Renal cortex interstitium (tissue), 11 donors: Measurements from ENCODE around the gene RAB3C. TPM values are rescaled to one million over a fixed set of nuclear protein-coding genes. Genes with fewer than 3 reads are reported as not detected.
"Not testable (repeated sequence)": the region's sequence is repeated elsewhere in the genome, so short reads cannot be mapped to it uniquely, and the experiment has no call there.

ENCODE experiments used
- DNase-seq, 11 donors: peaks; one replicate each; pipeline ENCODE4 v3.0.0-alpha.2; 2013; ENCODE audit warnings: low read depth in 9 of 11, low spot score in 4 of 11; ENCODE audit errors: extremely low read depth in 1 of 11
- polyA plus RNA-seq, 3 donors: library from polyadenylated mRNA; unstranded; fragments of 120-200 nt; gene quantifications; one replicate each; pipeline ENCODE4 v1.2.1, GENCODE V29; 2013; ENCODE audit not compliant: insufficient read length in 3 of 3

RAB3C gene
- polyA plus RNA-seq, 3 donors = 1.2 TPM

DNA sequence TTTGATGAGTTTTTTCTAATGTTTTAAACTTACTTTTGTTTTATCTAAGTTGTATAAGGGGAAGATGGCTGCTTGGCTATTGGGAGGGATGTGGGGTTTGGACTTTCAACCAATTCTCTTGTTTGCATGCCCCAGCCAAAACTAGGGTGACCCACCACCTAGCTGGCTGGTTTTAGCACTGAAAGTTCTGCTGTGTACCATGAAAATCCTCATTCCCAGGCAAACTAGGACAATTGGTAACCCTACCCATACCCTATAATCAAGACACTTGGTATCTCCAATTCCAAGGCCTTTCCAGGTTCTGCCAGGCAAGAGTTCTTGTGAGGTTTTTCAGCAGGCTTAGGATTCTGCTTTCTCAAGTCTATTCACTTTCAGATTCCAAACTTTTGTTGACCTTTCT, 13.1 kb downstream of the RAB3C start:
- no peak for DNase-seq

DNA sequence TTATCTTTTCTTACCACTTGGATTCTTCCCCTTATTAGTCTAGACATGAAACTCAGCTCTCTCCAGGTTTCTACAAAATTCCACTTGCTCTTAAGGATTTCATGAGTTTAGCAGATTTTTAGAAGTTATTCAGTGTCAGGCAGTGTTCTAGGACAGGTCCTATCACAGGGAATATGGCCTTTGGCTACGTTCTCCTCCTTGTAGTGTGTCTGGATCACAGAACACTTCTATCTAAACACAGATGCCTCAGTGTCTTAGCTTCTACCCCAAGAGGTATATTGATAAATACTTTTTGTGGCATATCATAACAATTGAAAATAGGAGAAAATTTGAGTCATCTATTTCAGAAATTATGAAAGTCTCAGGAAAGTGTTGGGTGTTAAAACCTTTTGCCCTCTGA, 15.6 kb downstream of the RAB3C start:
- no peak for DNase-seq

DNA sequence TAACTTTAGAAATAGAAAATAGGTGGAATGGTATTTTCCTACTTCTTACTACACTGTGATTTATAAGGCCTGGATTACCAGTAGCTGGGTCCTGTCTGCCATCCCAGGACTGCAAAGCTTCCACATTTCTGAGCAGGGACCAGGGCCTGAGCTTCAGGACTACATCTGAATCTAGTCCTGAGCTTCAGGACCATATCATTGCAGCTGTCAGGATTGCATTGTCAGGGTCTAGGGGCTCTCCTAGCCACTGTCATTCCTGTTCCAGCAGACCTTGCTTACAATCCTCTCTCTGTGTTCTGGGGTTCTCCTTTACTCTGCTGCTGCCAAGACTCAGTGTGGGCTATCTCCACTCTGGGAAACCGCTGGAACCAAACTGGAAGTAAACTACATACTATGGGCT, 16.3 kb downstream of the RAB3C start:
- no peak for DNase-seq

DNA sequence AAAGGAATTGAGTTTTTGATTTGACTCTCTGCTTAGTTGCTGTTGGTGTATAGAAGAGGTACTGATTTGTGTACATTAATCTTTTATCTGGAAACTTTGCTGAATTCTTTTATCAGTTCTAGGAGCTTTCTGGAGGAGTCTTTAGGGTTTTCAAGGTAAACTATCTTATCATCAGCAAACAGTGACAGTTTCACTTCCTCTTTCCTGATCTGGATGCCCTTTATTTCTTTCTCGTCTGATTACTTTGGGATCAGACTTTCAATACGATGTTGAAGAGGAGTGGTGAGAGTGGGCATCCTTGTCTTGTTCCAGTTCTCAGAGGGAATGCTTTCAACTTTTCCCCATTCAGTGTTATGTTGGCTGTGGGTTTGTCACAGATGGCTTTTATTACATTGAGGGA, 17.7 kb downstream of the RAB3C start:
- DNase-seq = not testable (repeated sequence)

DNA sequence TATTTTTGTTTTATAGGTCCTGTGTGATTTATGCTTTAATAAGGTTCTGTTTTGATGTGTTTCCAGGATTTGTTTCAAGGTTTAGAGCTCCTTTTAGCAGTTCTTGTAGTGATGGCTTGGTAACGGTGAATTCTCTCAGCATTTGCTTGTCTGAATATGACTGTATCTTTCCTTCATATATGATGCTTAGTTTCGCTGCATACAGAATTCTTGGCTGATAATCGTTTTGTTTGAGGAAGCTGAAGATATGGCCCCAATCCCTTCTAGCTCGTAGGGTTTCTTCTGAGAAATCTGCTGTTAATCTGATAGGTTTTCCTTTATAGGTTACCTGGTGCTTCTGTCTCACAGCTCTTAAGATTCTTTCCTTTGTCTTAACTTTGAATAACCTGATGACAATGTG, 20.0 kb downstream of the RAB3C start:
- not testable (repeated sequence) for DNase-seq

DNA sequence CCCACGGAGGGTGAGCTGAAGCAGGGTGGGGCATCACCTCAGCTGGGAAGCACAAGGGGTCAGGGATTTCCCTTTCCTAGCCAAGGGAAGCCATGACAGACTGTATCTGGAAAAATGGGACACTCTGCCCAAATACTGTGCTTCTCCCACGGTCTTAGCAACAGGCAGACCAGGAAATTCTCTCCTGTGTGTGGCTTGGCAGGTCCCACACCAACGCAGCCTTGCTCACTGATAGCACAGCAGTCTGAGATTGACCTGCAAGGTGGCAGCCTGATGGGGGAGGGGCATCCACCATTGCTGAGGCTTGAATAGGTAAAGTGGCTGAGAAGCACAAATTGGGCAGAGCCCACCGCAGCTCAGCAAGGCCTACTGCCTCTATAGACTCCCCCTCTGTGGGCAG, 23.2 kb downstream of the RAB3C start:
- DNase-seq = no peak

DNA sequence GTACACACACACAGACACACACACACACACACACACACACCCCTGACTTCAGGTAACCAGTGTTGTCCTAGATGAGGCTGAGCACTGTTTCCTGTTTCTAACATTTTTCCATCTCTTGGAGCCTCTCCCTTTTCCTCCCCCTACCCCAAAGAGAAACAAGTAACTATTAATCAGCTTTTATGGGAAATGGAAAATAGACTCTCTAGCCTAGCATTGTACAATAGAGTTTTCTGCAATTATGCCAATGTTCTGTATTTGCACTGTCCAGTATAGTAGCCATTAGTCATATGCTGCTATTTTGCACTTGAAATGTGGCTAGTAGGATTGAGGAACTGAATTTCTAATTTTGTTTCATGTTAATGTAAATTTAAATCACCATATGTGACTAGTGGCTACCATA, 33.1 kb downstream of the RAB3C start:
- DNase-seq = no peak

DNA sequence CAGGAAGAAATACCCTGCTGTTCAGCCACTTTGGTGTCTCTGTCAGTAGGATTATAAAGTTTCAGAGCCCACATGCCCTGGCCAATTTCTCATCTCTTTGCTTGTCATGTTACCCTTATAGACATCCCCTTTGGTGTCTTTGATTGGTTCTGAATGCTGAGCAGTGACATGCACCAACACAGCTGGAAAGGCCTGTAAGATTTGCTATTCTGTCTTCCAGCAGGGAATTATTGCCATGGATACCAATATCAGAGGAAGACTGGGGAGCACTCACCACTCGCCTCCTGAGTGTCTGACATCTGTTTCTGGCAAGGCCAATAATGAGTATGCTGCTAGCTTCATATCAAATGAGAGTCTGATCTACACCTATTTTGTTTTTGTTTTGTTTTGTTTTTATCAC, 34.4 kb downstream of the RAB3C start:
- DNase-seq = no peak

DNA sequence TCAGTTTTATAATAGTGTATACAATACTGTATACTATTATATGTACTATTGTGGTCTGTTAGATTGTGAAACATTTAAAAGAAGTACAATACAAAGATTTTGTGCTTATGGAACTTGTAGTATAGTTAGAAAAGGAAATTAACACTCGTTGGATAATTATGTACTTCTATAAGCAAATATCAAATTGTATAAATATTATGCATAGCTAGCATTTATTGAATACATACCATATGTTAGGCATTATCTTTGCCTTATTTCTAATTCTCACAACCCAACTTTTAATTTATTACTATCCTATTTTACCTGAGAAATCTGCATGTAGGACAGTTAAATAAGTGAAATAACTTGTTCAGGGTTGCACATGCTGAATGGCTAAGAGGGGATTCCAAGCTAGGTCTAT, 37.5 kb downstream of the RAB3C start:
- DNase-seq = no peak

DNA sequence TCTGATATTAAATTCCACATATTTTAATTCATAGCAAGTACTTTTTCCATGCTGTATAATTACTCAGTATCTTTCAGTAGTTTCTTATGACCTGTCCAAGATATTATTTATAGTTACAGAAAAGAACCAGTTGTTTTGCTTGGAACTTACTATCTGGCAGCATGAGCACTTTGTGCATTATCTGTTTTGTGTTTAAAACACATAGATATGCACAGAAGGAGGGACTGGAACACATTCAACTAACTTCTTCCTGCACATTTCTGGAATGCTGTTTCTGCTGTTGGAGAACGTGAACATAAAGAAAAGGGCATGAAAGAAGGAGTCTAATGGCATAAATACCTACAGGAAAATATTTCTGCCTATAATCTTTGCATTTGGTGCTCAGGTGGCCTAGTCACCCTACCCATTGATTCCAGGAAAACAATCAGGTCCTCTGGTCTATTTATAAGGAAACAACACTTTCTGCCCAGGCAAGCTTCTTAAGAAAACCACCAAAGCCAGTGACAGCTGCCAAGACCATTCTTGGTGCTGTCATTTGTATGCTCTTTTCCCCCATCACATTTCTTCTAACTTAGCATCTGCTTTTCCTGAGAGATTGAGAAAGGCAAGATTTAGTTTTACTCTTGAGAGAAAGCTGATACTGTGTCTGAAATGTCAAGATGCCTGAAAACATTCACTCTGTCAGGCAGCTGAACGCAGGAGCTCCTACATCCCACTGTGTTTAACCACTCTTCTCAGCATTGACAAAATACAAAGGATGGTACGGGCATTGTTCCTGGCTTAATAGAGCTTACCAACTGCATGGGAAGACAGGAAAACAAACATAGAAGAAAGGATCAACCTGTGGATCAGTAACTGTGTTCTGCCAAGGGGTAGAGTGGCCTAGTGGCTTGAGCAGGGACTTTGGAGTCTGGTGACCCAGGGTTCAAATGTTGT, 40.3 kb downstream of the RAB3C start:
- DNase-seq = no peak

DNA sequence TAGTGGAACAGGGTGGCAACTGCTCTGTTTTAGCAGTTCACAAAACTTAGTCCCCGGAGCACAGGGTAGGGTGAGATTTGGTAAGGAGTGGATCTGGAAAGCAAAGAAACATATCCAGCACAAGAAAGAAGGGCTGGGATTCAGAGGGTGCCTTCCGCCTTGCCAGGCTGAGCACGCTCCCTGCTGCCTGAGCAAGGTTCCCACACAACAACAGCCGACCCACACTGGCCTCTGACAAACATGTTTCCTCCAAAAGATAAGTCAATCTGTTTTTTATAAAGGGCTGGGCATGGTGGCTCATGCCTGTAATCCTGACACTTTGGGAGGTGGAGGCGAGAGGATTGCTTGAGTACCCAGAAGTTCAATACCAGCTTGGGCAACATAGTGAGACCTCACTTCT, 45.8 kb downstream of the RAB3C start:
- DNase-seq = no peak

DNA sequence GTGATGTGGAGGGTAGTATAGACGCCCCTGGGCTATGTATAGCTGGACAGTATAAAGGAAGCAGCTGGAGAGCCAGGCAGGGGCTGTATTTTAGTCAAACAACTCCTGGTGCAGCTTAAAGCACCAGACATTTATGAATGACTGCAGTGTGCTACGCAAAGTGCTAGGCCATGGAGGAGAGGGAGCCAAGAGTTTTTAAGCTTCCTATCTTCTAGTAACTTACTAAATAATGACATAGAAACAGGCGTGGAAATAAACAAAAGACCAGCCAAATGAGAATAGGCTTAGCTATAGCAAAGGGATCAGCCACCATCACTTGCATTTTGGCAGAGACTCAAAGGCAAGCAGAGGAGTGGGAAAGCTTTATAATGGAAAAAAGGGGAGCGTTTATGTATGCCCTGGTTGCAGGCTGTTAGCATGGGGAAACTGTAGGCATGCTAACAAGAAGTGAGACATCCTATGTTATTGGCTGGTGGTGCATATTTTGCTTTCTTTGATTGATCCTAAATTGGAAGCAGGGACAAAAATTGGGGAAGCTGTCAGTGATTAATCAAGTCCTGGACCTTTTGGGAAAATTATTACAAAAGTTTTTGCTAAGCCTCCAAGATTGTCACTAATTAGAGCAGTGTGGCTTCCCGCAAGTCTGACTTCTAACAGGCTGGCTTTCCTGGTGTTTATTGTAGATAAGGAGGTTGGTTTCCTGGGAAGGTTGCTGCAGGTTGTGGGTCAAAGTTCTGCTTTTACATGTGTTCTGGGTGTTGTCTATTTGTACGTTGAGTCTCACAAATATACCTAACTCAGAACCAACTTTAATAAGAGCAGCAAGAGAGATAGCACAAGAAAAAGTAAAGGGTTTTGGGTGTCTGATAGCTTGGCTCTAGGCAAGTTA, 46.6 kb downstream of the RAB3C start:
- no peak for DNase-seq

DNA sequence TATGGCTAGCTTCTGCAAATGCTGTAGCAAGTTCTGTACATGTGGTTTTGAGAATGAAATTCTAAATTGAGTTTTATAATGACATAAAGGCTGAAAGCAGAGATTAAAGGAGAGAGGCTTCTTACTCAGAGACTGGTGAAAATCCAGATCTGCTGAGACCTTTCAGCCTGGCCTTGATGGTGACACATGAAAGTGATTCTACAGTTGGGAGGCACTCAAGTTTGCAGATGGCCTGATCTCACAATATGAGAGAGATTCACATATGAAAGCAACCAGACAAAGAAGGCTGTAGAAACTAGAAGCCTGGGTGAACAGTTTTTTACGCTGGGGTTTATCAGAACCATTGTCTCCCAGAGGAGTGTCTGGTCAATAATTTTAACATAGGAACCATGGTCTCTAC, 49.0 kb downstream of the RAB3C start:
- no peak for DNase-seq

DNA sequence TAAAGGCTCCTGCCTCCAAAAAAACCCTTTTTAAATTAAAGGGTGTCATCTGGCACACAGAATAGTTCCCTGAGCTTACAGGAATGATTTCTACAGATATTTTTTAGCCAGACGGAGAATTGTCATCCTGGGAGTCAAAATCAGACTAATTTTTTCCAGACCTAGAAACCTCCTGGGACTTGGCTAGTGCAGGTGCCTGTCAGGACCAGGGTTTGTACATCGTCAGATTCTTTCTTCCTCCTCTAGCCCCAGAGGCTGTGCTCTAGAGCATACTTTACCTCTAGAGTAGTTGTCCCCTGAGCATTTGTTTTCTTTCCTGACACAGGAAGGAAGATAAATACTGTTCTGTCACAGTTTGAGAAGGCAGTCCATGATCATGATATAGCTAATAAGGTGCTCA, 52.5 kb downstream of the RAB3C start:
- no peak for DNase-seq

DNA sequence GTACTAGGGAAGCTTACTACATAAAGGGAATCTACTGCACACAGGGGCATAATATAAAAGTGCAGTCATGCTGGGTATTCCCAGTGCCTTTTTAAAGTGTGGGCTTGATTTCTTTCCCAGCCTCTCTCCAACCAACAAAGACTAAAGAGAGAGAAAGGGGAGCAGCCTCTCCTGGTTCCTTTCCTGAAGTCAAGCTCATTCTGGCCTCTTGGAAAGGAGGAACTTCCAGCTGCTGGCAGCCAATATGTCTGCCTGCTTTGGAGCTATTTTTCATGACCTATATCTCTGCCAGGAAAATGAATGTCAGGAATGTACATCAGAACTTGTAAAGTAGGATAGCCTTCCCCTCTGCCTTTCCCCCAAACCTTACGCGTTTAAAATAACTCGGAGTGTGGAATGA, 57.1 kb downstream of the RAB3C start:
- no peak for DNase-seq

DNA sequence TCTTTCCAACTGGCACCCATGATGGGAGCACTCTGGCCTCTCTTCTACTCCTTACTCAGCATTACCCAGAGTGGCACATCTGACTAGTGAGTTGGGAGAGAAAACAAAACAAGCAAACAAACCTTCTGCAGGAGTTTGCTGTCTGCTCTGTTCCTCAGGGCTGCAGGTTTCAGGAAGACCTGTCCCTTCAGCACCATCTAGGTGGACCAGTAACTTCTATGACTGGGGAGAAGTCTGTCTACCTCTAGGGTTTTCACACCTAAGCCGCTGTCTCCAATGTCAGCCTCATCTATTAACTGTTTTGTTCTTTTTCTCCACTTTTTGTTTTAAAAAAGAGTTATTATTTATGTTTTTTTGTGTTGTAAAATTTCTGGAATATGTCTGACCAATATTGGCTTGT, 58.7 kb downstream of the RAB3C start:
- DNase-seq = no peak

DNA sequence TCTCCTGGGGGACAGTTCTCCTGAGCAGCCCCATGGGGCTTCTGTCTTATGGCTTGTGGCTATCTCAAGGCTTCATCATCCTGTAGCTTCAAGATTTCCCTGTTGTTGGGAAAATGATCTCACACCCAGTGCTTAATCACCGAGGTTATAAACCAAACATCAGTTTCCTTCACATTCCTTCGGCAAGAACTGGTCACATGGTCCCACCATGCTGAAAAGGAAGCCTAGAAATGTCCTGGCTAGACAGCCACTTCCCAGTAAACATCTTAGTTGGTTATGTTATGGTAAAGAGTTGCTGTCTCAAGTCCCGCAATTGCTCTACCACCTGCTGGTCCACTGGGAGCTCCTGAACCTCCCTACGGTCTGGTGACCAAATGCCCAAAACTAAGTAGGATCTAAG, 66.0 kb downstream of the RAB3C start:
- no peak for DNase-seq

DNA sequence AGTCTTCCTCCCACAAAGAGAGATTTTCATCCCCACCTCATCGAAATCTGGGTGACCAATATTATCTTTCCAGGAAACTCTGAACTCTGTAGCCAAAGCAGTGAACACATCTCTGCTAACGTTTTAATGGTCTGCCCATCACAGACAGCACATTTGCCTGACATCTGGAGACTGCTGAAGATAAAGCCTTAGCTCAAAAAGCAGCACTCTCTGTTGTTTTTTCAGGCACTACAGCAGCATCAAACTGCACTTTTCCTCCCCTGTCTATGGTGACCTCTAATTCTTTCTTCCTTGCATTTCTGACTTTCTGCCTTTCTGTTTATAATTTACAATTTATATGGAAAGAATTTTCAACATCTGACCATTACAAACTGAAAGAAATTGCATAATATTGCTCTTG, 66.8 kb downstream of the RAB3C start:
- DNase-seq = no peak

DNA sequence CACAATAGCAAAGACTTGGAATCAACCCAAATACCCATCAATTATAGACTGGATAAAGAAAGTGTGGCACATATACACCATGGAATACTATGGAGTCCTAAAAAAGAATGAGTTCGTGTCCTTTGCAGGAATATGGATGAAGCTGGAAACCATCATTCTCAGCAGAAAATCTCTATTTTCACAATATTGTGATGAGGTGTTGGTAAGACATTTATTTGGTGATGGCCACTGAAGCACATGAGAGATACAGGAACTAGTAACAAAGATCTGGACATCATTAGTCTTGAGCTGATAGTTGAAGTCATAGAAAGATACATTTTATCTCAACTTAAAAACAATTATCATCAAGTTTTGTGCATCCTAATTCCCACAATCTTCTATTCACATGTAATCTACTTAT, 70.6 kb downstream of the RAB3C start:
- DNase-seq = no peak

DNA sequence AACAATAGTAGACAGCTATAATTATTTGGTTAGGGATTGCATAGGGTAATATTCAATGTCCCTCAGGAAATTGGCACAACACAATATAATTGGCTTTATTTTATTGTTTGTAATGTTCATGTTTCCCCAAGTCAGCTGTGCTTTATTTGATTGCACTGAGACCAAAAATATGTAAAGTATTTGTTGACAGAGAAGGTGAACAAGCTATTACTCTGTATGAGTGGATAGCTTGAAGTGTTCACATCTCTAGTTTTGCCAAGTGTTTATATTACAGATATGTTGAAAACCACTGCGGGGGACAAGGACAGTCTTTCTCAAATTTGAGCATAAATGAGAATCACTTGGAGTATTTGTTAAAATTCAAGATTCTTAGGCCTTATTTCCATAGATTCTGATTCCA, 83.3 kb downstream of the RAB3C start:
- DNase-seq = no peak
